Measurements from ENCODE around the gene SGSM2.

SGSM2 gene

GRCh38 chr17:2366747-2367494 is 29.6 kb downstream of the SGSM2 start:
- Histone ChIP-seq H3K27ac (ENCODE audit: low read depth, low read length) (no peak overlapping the region), H3F3A (ENCODE audit: insufficient read depth) (no peaks in the 10 kb centered on the region), H3K4me2 (ENCODE audit: low read depth, low read length, poor library complexity, severe bottlenecking) (no peak overlapping the region), H2AFZ (ENCODE audit: low read depth, low read length, severe bottlenecking) (no peak overlapping the region), H3K79me2 (ENCODE audit: insufficient read depth, low read length) (no peaks in the 10 kb centered on the region), H3K36me3 (ENCODE audit: low read length) (no peaks in the 10 kb centered on the region), H4K20me1 (ENCODE audit: low read depth, low read length) (no peaks in the 10 kb centered on the region), H3K4me3 (ENCODE audit: insufficient read depth, low read length, poor library complexity, severe bottlenecking) (no peak overlapping the region), H3K27me3 (ENCODE audit: low read length) (no peaks in the 10 kb centered on the region), H3K9me3 (ENCODE audit: insufficient read depth, low read length) (no peaks in the 10 kb centered on the region), H3K9me2 (replicated peaks; ENCODE audit: insufficient read depth, low read length) (no peaks in the 10 kb centered on the region), H3K9ac (ENCODE audit: low read length) (no peak overlapping the region)
- no peak for TF ChIP-seq EZH2phosphoT487 (conservative IDR thresholded peaks at IDR 0.05; ENCODE audit: low read length)
- TF ChIP-seq CTCF (IDR thresholded peaks at IDR 0.05; ENCODE audit: insufficient read depth, low read length, poor library complexity, severe bottlenecking) = no peak

- no peaks in the 10 kb centered on the region for H3K27me3 ChIP-seq (ENCODE audit: low read length)
- no peak overlapping the region for H3K4me2 ChIP-seq (ENCODE audit: low read depth, low read length, poor library complexity, severe bottlenecking)
- H4K20me1 ChIP-seq (ENCODE audit: low read depth, low read length) = no peaks in the 10 kb centered on the region
- no peaks in the 10 kb centered on the region for H3K36me3 ChIP-seq (ENCODE audit: low read length)
- TF ChIP-seq EZH2phosphoT487 (conservative IDR thresholded peaks at IDR 0.05; ENCODE audit: low read length) (no peak), CTCF (IDR thresholded peaks at IDR 0.05; ENCODE audit: insufficient read depth, low read length, poor library complexity, severe bottlenecking) (no peak)
- no peaks in the 10 kb centered on the region for H3K79me2 ChIP-seq (ENCODE audit: insufficient read depth, low read length)
- no peak overlapping the region for H3K27ac ChIP-seq (ENCODE audit: low read depth, low read length)
- H3K9me3 ChIP-seq (ENCODE audit: insufficient read depth, low read length) = no peaks in the 10 kb centered on the region
- no peaks in the 10 kb centered on the region for H3F3A ChIP-seq (ENCODE audit: insufficient read depth)
- H2AFZ ChIP-seq (ENCODE audit: low read depth, low read length, severe bottlenecking) = no peak overlapping the region
- no peak overlapping the region for H3K4me3 ChIP-seq (ENCODE audit: insufficient read depth, low read length, poor library complexity, severe bottlenecking)
- no peaks in the 10 kb centered on the region for H3K9me2 ChIP-seq (replicated peaks; ENCODE audit: insufficient read depth, low read length)
- no peak overlapping the region for H3K9ac ChIP-seq (ENCODE audit: low read length)
These were observed 31.1 kb downstream of the SGSM2 start for GRCh38 chr17:2368359-2368758.

GRCh38 chr17:2369039-2369438 is 31.7 kb downstream of the SGSM2 start:
- Histone ChIP-seq H3K79me2 (ENCODE audit: insufficient read depth, low read length) (no peaks in the 10 kb centered on the region), H3K9ac (ENCODE audit: low read length) (no peak overlapping the region), H3K27me3 (ENCODE audit: low read length) (no peaks in the 10 kb centered on the region), H3F3A (ENCODE audit: insufficient read depth) (no peaks in the 10 kb centered on the region), H2AFZ (ENCODE audit: low read depth, low read length, severe bottlenecking) (no peak overlapping the region), H3K27ac (ENCODE audit: low read depth, low read length) (no peak overlapping the region), H3K9me2 (replicated peaks; ENCODE audit: insufficient read depth, low read length) (no peaks in the 10 kb centered on the region), H3K9me3 (ENCODE audit: insufficient read depth, low read length) (no peaks in the 10 kb centered on the region), H4K20me1 (ENCODE audit: low read depth, low read length) (no peaks in the 10 kb centered on the region), H3K36me3 (ENCODE audit: low read length) (no peaks in the 10 kb centered on the region), H3K4me2 (ENCODE audit: low read depth, low read length, poor library complexity, severe bottlenecking) (no peak overlapping the region), H3K4me3 (ENCODE audit: insufficient read depth, low read length, poor library complexity, severe bottlenecking) (no peak overlapping the region)
- no peak for TF ChIP-seq CTCF (IDR thresholded peaks at IDR 0.05; ENCODE audit: insufficient read depth, low read length, poor library complexity, severe bottlenecking)
- TF ChIP-seq EZH2phosphoT487 (conservative IDR thresholded peaks at IDR 0.05; ENCODE audit: low read length) = no peak
